Measurements from ENCODE around the gene SEMA5B.

The SEMA5B gene

DNA sequence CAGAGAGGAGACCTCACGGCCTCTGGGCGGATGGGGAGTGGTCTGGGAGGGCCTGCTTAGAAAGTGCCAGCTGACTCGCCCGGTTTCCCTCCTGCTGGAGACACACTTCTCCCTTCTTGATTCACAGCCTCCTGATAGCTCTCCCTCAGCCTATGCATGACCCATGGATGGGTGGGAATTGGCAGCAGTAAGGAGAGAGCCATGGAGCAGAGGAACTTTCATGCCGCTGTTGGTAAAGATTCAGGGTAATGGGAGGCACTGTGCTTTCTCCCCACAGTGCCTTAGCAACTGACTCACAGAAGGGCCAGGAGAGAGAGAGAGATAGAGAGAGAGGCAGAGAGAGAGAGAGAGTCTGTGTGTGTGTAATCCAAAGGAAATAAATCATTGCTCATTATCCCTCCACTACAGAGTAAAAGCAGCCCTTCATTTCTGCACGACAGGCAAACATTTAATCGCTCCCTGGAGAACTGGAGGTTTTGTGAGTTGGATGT lies 82.8 kb downstream of the SEMA5B start:
- no peak for DNase-seq (ENCODE audit: low read depth in 3 of 3)

DNA sequence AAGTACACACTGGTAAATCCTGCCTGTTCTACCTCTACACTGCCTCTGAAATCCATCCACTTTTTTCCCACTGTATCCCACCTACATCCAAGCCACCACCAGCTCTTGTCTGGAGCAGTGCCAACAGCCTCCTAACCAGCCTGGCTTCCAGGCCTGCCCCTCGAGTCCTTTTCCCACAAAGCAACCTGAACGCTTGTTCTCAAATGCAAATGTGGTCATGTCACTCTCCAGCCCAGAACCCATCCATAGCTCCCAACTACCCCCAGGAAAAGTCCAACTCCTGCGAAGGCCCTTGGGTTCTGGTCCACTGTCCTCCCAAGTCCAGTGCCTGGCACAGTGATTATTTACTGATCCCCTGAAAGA lies 83.8 kb downstream of the SEMA5B start:
- DNase-seq (ENCODE audit: low read depth in 3 of 3) = no peak

DNA sequence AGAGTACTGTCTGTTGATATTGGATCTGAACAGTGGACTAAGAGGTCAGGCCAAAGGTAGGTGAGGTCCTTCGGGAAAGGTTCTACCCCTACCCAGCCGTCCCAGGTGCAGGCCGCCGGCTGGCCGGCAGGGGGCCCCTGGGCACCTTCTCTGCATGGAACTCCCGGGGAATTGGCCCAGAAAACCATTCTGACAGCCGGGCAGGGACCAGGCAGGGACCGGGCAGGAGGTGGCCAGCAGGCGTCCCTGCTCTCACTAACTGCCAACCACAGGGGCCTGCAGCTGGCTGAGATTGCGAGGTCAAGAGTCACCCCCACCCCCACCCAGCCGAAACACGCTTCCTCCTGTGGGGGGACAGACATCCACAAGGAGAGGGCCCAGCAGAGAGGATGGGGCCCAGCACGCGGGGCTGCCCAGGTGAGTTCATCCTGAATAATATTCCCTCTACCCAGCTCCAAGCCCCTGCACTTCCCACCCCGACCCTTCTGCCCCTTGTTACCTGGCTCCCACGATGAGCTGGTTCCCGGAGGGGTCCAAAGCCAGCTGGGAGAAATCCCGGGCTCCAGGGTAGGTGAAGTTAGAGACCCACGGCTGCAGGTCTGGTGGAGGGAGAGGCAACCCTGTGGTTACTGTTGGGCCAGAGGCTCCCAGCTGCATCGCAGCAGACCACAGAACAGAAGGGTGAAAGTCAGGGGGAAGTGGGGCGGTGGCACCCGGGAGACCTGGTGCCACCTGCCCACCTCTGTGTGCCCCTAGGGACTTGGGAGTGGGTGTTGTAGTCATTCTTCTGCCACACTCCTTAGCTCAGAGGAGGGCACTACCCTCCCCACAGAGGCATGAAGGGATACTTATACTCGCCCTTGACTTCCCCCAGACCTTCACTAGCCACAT lies 84.4 kb downstream of the SEMA5B start:
- DNase-seq (ENCODE audit: low read depth in 3 of 3) = peak in 2 of 3 donors; percentile 16 to 30

DNA sequence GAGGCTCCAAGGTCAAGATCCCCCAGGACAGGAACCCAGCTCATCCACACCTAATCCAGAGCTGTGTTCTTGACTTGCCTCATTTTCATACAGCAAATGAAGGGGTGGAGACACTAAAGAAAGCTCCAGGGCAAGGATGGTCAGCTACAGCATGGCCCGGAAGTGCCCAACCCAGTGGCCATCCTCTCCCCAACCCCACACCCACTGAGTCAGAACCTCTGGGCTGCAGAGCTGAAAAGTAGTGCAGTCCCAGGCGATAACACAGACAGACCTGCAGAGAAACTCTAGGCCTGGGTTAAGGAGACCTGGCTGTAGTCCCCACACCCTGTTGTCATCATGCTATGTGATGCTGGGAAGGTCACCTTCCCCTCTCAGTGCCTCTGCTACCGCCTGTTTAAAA lies 85.3 kb downstream of the SEMA5B start:
- DNase-seq (ENCODE audit: low read depth in 3 of 3) = no peak

DNA sequence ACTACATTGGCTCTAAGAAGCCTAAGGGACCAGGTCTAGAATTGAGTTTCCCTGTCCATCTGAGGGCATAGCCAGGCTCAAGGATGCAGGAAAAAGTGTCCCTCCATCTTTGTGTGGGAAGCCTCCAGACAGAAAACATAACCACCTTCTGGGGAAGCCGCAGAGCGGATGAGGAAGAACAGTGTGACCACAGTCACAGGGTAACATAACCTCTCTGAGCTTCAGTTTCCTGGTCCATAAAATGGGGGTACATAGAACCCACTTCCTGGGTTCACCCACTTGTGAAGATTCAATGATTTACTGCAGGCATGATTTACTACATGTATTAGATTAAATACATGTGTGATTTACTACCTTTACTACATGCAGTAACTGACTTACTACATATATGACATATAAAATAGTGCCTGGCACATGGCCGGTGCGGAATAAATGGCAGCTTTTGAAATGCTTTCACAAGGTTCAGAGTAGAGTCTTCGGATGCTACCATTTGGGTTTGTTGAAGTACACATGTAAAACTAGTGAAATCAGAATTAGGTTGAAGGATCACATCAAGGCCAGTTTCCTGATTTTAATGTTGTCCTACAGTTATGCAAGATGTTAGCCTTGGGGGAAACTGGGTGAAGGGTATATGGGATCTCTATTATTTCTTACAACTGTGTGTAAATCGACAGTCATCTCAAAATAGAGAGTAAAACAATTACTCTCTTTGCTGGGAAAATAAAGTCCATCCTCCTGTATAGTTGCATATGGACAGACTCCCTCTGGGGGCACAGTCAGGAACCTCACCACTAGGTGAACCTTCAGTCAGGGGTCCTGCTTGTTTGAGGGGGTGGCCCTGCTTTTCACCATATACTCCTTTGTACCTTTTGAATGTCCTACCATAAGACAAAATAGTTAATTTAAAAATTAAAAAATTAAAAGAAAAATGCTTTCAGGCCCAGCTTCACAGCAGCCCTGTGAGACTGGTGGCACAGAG lies 86.0 kb downstream of the SEMA5B start:
- no peak for DNase-seq (ENCODE audit: low read depth in 3 of 3)

DNA sequence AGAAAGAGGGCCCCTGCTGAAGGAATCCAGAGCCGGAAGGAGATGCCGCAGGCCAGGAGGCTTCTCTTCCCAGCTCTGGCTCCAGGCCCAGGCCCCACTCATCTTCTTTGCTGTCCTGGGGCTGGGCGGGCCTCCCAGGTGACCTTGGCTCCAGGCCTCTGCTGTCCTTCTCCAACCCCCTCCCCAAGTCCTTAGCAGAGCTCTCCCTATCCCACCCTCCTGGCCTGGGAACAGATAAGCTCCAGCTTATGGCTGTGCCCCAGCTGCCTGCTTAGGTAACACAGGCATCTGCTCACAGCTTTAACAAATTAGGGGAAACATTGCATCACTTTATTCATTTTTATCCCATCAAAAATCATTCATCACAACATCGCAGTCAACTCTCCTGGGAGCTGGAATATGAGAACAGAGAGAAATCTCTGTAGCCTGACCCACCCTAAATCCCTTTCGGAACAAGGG lies 86.9 kb downstream of the SEMA5B start:
- DNase-seq (ENCODE audit: low read depth in 3 of 3) = no peak

DNA sequence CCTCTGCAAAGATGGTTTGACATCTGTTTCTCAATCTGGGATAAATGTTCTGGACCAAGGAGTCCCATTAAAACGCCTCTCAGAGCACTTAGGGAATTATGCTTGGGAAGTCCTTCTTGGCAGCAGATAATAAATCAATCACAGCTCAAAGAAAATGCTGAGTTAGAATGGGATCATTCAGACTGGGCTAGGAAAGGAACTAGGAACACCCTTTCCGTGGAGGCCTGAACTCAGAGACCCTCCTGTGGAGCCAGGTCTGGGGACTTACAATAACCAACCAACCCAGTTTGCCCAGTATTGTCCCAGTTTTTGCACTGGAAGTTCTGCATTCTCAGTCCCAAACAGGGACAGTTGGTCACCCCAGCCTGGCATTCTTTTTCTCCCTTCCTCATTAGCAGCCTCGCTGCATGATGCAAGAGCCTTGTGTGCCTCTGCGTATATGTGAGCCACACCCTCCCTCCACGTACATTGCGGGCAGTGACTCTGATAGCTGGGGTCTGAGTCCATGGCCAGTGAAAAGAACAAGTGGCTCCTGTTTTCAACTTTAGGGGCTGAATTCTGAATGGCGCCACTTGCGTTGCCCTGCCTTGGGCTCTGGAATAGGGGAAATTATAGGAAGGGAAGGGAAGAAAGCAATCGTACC lies 88.7 kb downstream of the SEMA5B start:
- no peak for DNase-seq (ENCODE audit: low read depth in 3 of 3)

DNA sequence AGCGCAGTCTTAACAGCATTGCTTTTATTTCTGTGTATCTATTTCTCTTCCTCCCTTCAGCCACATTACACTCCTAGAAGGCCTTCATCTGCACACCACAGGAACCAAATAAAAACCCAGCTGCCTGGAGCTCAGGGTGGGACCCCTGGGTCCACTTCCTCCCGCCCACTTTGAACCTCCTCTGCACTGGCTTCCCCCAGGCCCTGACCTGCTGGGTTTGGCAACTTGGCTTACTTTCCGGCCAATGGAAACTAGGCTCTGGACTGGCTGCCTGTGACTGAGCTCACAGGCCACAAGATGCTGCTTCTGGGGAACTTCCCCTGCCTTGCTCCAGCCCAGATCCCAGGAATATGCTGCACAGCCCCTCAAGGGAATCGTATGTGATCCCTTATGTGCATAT lies 89.8 kb downstream of the SEMA5B start:
- DNase-seq (ENCODE audit: low read depth in 3 of 3) = no peak

DNA sequence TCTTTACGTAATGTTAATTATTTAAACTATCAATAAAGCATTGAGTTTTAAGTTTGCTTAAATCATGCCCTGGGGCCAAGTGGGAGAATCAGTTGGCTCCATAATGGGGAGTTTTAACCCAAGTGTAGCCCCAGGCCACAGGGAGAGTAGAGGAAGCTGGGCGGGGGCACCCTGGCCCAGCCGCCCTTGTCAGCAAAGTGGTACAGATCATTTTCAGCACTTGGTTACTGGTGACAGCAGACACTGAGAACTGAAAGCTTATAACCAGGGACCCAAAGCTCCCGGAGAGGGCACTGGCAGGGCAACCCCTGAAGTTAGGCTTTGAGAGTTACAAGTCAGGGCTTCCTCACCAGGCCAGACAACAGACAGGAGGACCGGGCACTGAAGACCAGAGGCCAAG lies 90.6 kb downstream of the SEMA5B start:
- no peak for DNase-seq (ENCODE audit: low read depth in 3 of 3)

DNA sequence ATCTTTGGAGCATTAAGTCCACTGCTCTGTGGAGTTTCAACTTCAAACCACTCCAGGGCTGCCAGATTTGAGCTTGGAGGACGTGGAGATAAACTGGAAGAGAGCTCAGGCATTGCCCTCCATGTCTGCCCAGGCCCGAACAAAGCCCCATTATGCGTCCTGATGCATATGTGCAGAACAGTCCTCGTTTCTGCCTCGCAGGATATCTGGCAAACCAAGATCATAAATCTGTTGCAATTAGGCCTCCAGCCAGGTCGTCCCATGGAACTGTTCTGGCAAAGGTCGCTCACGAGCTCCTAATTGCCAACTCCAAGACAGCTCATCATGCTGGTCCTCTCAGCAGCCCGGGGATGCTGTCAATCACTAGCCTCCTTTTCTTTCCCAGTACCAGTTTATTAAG lies 91.2 kb downstream of the SEMA5B start:
- no peak for DNase-seq (ENCODE audit: low read depth in 3 of 3)

DNA sequence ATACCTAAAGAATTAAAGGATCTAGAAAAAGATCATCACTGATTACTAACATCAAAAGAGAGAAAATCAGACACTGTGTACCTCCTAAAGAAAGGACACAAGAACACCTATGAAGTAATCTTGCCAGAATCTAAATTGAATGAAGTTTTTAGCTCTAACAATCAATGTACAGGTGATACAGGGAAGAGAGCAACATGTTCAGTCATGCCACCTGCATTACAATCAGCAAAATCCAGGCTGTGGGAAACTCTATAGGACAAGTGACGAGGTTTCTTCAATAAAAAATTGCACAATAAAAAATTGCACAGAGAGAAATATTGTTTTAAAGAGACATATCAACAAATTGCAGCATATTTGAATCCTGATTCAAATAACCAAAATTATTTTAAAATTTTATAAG lies 93.3 kb downstream of the SEMA5B start:
- no peak for DNase-seq (ENCODE audit: low read depth in 3 of 3)

DNA sequence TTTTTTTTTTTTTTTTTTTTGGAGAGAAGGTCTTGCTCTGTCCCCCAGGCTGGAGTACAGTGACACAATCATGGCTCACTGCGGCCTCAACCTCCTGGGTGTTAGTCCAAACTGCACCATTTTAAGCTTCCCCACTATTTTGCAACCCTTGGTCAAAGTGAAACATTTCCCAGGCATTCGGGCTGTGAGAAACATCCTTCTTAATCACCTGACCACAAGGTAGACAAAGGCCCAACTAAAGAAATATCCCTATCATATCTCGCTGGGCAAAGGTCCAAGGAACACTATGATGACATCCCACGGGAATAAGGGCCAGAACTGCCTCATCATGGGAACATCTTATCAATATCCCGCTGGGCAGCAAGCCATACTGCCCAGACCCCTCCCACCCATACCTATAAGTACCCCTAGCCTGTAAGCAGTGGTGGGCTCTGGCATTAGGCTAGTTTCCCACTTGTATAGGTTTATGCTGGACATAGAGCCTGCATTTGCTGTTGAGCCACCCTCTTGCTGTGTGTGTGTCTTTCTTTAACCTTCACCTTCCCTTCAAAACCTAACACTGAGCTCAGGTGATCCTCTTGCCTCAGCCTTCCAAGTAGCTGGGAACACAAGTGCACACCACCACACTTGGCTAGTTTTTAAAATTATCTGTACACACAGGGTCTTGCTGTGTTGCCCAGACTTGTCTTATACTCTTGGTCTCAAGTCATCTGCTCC lies 95.2 kb downstream of the SEMA5B start:
- no peak for DNase-seq (ENCODE audit: low read depth in 3 of 3)

DNA sequence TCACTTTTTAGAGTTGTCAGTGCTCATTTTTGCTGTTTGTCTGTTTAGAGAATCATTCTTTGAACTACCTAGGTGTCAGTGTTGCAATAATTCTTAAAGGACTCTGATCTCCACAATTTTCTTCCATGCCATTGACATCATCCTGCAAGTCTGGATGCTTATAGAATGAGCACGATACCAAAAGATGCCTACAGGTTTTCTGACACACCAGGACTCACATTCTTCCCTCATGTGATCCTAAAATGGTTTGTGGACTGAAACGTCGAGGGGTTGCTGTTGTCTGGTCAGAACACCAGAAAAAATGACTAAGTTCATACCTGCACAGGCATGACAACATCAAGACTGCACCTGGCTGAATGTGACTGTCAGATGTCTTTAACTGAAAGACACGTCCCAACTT lies 95.9 kb downstream of the SEMA5B start:
- no peak for DNase-seq (ENCODE audit: low read depth in 3 of 3)

DNA sequence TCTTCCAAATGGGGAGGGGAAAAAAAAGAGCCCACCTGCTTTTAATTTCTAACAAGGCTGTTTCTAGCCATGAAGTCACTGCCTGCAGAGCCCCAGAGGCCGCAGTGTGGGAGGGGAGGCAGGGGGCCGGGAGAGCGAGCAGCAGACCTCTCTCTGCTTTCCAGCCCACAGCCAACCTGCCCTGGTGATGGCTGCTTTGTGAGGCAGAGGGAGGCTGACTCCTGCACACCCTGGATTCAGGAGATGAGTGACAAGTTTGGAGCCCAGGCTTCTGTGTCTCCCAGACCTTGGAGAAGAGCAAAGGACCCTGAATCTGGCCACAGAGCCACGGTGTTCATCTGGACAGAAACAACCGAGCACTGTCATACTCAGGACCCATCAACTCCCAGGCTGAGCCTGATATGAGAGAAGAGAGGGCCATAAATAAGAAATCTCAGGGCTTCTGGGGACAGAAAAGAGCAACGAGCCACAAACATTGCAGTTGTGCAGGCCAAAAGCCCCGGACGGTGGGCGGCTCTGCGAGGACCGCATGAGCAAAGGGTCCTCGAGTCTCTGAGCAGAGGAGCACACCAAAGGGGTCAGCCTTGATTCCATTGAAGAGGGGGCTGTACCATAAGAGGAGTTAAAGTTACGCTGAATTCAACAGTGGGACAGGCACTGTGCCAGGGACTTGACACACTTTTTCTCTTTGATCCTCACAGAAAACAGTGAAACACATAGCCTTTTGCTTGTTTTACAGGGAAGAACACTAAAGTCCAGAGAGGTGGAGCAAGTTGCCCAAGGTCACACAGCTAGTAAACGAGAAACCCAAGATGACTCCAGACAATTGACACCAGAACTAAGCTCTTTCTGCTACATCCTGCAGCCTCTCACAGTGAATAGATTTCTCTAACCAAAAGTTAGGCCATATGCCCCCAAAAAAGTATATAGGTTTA lies 97.2 kb downstream of the SEMA5B start:
- DNase-seq (ENCODE audit: low read depth in 3 of 3) = no peak

DNA sequence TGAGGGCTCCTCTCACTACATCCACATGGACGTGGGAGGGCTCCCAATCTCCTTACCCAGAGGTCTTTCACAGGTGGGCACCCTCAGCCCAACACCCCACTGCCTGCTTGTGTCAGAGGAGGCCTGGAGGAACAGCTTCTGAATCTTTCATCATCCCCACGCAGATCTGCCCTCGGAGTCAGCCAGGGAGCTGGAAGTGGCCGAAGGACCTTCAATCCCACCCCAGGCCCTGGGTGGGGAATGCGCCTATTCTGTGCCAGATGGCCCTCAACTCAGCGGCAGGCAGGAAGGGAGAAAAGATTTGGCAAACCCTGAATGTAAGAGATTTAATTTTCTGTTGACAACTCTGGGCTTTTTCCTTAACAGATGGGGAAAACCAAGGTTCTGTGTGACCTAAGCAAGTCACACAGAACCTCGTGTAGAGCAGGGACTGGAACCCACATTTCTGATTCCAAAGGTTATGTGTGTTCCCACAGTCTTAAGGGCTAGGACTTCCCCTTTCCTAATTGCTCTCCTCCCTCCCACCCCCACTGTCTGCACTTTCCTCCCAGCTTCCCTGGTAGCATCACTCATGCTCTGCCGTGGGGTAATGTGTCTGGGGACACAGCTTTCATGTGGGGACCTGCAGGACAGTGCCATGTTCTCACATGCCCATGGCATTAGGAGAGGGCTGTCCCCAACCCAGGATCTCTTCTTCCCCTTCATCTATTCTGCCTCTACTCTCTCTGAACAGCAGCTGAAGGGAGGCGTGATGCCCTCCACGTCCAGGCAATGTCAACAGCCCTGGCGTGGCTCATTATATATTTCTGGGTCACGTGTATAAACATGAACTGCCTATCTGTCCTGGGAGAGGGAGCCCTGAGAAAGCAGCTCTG lies 98.1 kb downstream of the SEMA5B start:
- DNase-seq (ENCODE audit: low read depth in 3 of 3) = no peak

DNA sequence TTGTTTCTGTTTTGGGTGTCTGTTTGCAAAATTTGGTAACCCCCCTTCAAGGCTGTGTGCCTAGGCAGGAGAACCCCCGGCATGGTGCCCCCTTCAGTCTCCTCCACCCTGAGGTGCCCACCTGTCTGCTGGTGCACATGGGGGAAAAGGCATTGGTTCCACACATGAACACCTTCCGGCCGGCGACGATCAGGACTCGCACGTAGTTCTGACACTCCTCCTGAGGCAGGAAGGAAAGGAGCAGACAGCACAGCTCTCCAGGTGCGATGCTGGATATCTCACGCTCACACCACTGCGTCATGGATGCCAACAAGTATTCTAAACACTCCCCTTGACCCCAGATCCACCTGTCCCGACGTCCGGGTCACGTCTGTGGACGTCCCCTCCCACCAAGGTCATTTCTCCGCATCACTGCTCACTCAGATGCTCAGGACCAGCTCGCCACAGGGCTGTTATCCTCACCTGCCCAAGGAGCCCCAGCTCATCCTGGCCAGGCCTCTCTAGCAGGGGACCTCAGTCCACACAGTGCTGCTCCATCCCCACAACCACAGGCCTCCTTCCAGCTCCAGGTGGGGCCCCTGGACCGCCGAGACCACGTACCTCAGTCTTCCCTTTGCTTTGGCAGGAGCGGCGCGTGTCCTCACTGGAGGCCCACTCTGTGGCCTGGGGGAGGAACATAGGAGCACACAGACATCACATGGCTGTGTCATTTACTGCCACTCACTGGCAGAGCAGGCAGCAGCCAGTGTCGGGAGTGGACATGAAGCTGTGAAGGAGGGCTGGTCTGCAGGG lies 99.0 kb downstream of the SEMA5B start:
- no peak for DNase-seq (ENCODE audit: low read depth in 3 of 3)

DNA sequence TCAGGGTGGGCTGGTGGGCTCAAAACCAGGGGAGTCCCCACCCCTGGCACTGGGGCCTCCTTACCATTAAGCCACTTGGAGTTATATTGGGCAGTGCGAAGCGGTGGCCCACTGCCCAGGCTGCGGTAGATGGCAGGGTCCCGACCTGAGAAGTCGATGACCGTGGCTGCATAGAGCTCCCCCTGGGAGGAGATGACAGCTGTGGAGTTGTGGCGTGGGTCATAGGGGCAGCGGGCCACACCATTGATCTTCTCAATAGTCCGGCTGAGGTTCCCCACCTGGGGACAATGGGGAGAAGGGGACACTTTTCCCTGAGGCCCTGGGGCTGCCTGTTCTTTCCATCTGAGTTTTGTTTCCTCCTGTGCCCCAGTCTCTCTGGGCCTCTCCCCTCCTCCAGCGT lies 99.8 kb downstream of the SEMA5B start:
- no peak for DNase-seq (ENCODE audit: low read depth in 3 of 3)

DNA sequence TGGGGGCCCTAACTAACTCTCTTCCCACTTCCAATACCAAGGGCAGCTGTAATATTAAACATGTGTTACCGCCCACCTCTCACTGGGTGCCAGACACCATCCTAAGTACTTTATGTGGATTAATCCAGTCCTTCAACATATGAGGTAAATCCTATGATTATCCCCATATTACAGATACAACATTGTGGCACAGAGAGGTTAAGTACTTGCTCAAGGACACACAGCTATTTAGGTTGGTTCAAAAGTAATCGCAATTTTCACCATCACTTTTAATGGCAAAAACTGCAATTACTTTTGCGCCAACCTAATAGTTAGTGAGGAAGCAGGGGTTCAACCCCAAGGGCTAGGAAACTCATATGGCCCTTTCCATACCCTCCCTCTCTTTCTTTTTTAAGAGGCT lies 100.8 kb downstream of the SEMA5B start:
- DNase-seq (ENCODE audit: low read depth in 3 of 3) = no peak

All from stimulated activated CD4-positive, alpha-beta T cell treated with anti-CD3 and anti-CD28 coated beads, TNF-alpha, amount 100 ng/mL, for 48 hours (primary cell).